IPS-NIHi7 (cell line): ENCODE data around the gene CBX1.
A peak's percentile ranks its signal among the peaks of the same experiment; 100 is the strongest.

Experiments
- DNase-seq: peaks from one replicate; pipeline ENCODE4 v3.0.0; 2012; ENCODE audit warnings: mixed read lengths; ENCODE audit errors: extremely low spot score

The CBX1 gene

GRCh38 chr17:48101012-48101720, at the start of gene CBX1:
Gene CBX1, minus strand, starts transcription at chr17:48101478. Its CDS starts 24,474 bp downstream, at chr17:48077004.
- peak; percentile 94 for DNase-seq

GRCh38 chr17:48150597-48151001, 49.3 kb upstream of the CBX1 start:
- DNase-seq, result no peak

GRCh38 chr17:48149787-48150463, 48.6 kb upstream of the CBX1 start:
- DNase-seq, result no peak

- peak; percentile 51 for DNase-seq
Observed at GRCh38 chr17:48148854-48149786, 47.8 kb upstream of the CBX1 start.

GRCh38 chr17:48148029-48148770, 46.9 kb upstream of the CBX1 start:
- no peak for DNase-seq

GRCh38 chr17:48144976-48145798, 43.9 kb upstream of the CBX1 start:
- DNase-seq, result no peak

- DNase-seq, result no peak
Observed at GRCh38 chr17:48144231-48144630, 43.0 kb upstream of the CBX1 start.

- DNase-seq, result no peak
Observed at GRCh38 chr17:48143629-48144028, 42.4 kb upstream of the CBX1 start.

- DNase-seq, result no peak
Observed at GRCh38 chr17:48139944-48140343, 38.7 kb upstream of the CBX1 start.

GRCh38 chr17:48137656-48138055, 36.4 kb upstream of the CBX1 start:
- DNase-seq, result no peak

GRCh38 chr17:48134912-48135480, 33.7 kb upstream of the CBX1 start:
- peak; percentile 63 for DNase-seq

GRCh38 chr17:48132385-48132784, 31.1 kb upstream of the CBX1 start:
- no peak for DNase-seq

GRCh38 chr17:48131216-48131824, 30.0 kb upstream of the CBX1 start:
- DNase-seq, result peak; percentile 89

- DNase-seq, result no peak
Observed at GRCh38 chr17:48129981-48130380, 28.7 kb upstream of the CBX1 start.

GRCh38 chr17:48128400-48128799, 27.1 kb upstream of the CBX1 start:
- DNase-seq, result no peak

GRCh38 chr17:48127371-48128051, 26.2 kb upstream of the CBX1 start:
- no peak for DNase-seq

- no peak for DNase-seq
Observed at GRCh38 chr17:48126532-48126850, 25.2 kb upstream of the CBX1 start.

- no peak for DNase-seq
Observed at GRCh38 chr17:48125829-48126531, 24.7 kb upstream of the CBX1 start.
